Subcutaneous adipose tissue (tissue), 4 donors: Measurements from ENCODE around the gene MAGI1. TPM values are rescaled to one million over a fixed set of nuclear protein-coding genes. Genes with fewer than 3 reads are reported as not detected.

Experiments
- total RNA-seq, 4 donors: library from RNA; depleted of rRNA; stranded (reverse); fragments of >200 nt; gene quantifications; one replicate each; pipeline ENCODE4 v1.1.0, GENCODE V29; 2016
- TF ChIP-seq, protein P1 (sequence below): fragments of 450-650 bp; IDR thresholded peaks from one replicate; pipeline ENCODE4 v1.5.1; 2016; ENCODE audit warnings: low read depth, mild to moderate bottlenecking, control low read depth, antibody characterized with exemption, moderate library complexity

The MAGI1 gene
- total RNA-seq, 4 donors from 2014 or later: 15.3 to 56.9 (median 35.4) TPM

GRCh38 chr3:65561617-65562016 is 477.1 kb downstream of the MAGI1 start:
- TF ChIP-seq, protein P1, sequence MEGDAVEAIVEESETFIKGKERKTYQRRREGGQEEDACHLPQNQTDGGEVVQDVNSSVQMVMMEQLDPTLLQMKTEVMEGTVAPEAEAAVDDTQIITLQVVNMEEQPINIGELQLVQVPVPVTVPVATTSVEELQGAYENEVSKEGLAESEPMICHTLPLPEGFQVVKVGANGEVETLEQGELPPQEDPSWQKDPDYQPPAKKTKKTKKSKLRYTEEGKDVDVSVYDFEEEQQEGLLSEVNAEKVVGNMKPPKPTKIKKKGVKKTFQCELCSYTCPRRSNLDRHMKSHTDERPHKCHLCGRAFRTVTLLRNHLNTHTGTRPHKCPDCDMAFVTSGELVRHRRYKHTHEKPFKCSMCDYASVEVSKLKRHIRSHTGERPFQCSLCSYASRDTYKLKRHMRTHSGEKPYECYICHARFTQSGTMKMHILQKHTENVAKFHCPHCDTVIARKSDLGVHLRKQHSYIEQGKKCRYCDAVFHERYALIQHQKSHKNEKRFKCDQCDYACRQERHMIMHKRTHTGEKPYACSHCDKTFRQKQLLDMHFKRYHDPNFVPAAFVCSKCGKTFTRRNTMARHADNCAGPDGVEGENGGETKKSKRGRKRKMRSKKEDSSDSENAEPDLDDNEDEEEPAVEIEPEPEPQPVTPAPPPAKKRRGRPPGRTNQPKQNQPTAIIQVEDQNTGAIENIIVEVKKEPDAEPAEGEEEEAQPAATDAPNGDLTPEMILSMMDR: no peak

- TF ChIP-seq, protein P1: no peak
Measured at GRCh38 chr3:65560901-65561300, 477.8 kb downstream of the MAGI1 start.

DNA sequence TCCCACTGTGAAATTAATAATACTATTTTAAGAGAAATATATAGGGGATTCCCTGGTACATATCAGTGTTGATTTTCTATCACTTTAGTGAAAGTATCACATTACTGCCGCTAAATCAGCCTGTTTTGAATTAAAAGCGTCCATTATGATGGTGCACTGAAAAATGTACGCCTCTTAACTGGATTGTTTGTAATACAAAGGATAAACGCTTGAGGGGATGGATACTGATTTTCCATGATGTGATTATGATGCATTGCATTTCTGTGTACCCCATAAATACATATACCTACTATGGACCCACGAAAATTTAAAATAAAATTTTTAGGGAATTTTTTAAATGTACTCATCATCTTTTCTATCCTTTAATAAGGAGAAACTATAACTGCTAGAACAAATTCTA is 478.6 kb downstream of the MAGI1 start:
- TF ChIP-seq, protein P1: no peak

- TF ChIP-seq, protein P1: no peak
Measured at GRCh38 chr3:65559643-65560042, 479.1 kb downstream of the MAGI1 start.

DNA sequence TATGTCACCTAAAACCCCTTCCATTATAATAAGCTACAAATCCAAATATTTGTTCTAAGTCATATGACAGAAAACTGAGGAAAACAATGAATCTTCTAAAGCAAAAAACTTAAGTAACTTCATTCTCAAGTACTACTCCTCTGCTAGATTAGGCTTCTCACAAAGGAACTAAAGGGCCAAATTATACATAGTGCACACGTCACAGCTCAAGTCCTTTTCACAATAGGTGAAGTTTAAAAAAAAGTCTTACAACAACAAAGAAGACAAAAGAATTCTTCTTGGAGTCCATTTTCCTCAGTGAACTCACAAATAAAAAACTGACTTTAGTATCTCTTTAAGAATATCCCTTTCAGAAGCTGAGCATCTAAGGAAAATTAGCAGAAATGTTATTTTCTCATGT is 479.9 kb downstream of the MAGI1 start:
- TF ChIP-seq, protein P1: no peak

GRCh38 chr3:65557899-65558564 is 480.7 kb downstream of the MAGI1 start:
- TF ChIP-seq, protein P1: no peak

- TF ChIP-seq, protein P1: no peak
Measured at GRCh38 chr3:65556934-65557577, 481.7 kb downstream of the MAGI1 start.
